Right kidney (tissue), 1 donor: Measurements from ENCODE around the gene INTS7.

Experiments
- DNase-seq: peaks from one replicate; pipeline ENCODE4 v3.0.0-alpha.2; 2016

INTS7 gene

DNA sequence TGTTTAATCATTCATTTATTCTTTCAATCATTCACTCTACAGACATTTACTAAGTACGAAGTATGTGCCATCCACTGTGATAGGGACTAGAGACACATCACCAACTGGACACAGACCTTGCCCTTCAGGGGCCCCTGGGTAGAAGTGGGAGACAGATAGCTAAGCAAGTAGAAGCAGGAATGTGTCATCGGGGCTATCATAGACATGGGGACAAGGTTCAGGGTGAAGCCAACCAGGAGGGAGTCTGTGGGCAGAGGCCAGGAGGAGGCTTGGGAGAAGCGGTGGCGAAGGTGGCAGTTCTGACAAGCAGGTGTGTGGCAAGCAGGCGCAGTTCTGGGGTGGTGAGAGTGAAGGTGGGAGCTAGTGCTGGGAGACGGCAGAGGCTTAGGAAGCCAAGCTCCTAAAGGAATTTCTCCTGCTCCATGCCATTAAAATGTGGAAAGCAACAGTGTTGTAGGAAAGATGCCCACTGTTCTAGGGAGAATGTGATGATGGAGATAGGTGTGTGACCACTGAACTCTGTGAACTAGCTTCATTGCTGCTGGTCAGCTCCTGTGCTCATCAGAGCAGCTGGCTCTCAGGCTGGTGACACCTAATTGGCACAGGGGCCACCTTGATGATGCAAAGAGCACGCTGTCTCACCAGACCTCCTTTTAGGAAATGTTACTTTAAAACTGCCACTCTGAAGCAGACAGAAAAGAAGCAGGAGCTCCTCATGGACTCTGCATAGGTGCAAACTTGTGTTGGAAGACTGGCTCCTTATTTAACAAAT lies 125.1 kb downstream of the INTS7 start:
- no peak for DNase-seq

DNA sequence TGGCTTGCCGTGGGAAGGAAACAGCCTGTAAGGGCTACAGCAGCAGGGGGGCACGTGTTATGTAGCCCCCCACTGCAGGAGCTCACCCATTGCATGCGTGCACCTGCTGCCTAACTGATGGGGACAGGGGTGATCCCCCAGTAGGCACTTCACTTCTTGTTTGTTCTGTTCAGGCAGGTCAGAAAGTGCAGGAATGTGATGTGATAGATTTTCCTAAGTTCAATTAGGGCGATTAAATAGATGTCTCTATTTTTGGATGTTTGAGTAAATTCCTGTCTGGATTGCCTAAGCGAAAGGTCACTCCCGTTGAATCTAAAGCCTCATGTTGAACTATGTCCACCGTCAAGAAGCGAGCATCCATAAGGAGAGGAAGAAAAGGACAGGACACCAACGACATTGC lies 126.0 kb downstream of the INTS7 start:
- no peak for DNase-seq

DNA sequence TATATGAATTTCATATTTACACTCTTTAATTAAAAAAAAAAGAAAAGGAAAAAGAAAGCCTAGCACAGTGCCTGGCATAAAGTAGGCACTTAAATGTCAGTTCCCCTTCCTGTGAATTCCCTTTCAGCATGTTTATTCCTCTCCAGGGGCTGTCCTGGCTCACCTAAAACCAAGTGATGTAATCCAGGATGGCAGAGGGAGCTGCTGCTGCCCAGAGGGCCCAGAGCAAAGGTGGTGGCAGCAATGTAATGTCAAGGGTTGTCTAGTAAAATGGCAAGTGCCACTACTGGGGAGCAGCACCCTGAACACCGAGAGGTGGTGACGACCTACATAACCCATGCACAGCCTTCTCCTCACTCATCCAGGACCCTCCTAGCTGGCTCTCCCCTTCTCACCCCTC lies 126.4 kb downstream of the INTS7 start:
- DNase-seq: no peak

DNA sequence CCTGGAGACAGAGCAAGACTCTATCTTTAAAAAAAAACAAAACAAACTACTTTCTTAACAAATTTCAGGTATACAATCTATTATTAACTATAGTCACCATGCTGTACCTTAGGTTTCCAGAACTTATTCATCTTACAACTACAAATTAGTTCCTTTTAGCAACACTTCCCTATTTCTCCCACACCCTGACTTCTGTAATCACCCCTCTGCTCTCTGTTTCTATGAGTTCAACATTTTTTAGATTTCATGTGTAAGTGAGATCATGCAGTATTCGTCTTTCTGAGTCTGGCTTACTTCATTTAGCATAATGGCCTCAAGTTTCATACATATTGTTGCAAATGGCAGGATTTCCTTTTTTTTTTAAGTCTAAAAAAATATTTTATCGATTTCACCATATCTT lies 126.9 kb downstream of the INTS7 start:
- DNase-seq: no peak

DNA sequence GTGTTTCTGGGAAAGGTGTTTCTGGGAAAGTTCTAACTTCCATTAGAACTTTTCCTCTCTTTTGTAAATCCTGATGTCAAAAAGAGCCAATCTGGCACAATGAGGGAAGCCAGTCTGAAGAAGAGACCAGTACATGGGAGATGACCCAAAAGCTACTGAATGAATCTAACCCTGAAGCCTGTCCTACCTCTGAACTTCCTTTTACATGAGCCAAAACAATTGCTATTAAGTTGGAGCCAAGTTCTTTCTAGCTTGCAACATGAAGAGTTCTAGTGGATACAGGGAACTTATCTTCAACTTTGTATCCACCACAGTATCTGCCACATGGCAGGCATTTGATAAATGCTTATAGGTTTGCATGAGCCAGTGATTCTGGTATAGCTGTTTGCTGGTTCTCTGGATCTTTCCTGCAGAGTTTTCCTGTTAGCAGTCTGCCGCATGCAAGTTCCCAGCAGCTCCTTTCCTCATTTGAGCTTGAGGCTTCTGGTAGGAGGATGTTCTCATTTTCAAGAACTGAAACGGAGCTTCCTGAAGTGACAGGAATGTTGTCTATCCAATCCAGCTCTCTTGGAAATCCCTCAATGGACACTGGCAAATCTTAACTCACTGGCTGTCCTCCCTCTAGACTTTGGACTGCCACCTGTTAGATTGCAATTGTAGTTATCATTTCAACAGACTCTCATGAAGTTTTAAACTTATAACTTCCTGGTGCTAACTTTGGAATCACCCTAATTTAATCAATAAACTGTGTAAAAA lies 131.7 kb downstream of the INTS7 start:
- no peak for DNase-seq

DNA sequence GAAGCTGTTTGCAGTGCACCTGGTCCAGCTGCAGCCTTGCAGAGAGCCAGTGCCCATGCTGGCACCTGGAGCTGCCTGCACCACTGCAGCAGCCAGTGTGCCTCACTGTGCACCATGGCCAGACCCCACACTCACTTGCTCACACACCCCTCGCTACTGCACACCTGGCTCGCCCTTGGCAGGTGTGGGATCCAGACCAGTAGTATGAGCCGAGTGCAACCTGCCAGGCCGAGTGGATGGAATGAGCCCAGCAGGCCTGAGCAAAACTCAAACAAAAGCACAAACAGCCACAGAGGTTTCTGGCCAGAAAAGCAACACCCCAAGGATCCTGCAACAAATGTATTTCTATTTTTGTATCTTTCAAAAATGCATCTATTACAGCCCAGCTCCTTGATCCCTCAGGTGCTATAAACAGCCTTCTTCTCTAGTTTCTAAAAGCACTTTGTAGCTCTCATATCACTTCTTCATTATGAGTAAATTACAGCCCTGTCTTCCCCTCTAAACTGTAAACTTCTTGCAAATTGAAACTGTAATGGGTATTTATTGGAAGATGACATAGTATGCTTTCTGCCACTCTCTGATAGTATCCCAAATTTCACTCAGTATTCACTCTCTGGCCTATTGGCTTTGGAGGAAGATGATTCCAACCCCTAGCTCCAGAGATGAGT lies 132.6 kb downstream of the INTS7 start:
- no peak for DNase-seq

DNA sequence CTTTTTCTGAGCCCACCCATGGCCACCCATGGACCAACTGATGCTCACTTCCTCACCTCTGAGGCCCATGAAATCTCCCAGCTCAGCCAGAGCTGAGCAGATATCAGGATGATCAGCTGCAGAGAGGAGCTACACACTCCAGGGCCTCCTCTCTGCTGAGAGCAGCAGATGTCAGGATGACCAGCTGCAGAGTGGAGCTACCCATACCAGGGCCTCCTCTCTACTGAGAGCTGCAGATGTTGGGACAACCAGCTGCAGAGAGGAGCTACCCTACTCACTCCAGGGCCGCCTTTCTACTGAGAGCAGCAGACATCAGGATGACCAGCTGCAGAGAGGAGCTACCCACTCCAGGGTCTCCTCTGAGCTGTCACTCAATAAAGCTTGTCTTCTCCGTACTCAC lies 133.4 kb downstream of the INTS7 start:
- DNase-seq: no peak

DNA sequence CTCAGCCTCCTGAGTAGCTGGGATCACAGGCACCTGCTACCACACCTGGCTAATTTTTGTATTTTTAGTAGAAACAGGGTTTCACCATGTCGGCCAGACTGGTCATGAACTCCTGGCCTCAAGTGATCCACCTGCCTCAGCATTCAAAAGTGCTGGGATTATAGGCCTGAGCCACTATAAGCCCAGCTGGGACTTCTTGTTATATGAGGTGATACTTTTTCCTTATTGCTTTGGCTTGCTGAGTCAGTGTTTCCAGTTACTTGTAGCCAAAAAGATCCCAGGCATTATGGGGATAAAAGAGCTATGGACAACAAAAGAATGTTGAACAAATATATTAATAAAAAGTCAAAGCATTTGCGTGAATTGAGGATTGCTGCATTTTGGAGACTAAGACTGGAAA lies 134.9 kb downstream of the INTS7 start:
- DNase-seq: no peak

DNA sequence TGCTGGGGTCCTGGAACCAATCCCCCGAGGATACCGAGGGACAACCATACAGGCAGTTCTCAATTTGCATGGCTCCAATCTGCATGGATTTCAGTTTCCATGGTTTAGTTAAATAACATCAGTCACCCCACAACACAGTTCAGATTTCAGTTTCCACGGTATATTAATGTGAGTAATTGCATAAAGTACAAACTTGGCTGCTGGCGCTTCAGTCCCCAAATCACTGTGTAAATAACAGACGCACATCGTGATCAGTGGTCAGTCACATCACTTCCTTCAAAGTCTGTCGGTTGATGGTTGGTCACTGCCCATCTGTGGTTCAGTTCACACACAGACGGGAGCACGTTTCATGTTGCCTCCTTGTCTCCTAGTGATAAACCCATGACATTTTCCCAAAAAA lies 138.4 kb downstream of the INTS7 start:
- no peak for DNase-seq

DNA sequence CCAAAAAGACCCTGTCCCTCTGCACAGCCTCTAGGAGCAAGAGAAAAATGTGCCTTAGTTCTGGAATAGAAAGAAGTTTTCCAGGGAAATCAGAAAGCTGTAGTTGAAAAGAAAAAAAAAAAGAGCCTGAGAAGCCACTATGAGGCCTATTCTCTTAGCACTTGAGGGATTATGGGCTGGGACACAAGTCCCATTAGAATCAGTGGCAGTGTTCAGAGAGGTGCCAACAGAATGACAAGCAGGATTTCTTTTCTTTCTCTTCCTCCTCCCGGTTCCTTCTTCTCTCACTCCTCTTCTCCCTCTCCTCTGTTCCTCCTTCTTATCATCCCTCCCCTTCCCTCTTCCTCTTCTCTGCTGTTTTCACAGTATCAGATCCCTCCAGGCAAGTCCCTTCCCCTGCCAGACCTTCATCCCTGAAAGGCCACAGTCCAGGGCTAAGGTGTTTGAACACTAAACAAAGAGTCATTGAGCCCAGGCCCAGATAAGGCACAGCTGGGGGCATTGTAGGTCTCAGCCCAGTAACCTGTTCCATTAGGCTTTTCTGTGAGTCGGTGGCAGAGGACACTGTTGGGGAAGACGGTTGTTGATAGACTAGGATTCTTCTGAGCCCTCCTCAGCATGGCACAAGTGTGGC lies 140.1 kb downstream of the INTS7 start:
- no peak for DNase-seq

DNA sequence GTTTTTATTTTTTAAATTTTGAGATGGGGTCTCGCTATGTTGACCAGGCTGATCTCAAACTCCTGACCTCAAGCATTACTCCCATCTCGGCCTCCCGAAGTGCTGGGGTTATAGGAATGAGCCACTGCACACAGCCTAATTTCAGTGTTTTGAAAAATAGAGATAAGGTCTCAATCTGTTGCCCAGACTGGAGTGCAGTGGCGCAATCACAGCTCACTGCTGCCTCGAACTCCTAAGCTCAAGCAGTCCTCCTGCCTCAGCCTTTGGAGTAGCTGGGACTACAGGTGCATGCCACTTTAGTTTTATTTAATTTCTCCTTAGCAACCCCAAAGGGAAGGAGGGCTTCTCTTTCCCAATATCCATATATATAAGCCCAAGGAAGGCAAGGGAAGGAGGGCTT lies 141.0 kb downstream of the INTS7 start:
- no peak for DNase-seq

DNA sequence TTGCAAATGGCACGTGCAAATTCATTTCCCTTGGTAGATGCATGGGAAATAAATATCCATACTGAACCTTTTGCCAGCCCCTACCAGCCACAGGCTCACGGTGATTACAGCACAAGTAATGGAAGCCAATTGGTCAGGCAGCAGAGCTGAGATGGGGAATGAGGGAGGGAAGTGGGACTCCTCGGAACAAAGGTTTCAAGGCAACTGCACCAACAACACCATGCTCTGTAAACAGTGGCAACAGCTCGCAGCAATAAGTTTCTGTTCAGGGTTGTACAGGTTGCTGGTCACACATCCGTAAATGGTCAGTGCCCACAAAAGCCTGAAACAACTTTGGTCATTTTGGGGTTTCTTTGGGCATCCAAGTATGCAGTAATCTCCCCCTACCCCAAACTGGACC lies 142.1 kb downstream of the INTS7 start:
- DNase-seq: no peak

DNA sequence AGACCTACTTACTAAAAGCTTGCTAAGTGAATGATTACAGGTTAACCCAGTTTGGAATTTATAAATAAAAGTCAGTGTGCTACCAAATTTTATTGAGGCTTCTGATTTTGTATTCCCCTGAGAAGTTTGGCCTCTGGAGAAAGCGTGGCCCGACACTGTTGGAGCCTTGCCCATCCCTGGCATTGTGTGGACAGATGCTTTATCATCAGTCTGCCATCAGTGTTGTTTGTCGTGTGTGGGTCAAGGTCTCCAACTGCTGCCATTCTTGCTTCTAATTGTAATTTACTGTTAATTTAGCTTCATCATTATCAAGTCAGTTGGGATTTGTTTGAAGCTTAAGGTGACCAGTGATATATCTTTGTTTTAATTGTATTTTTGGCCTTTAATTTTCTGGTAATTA lies 142.8 kb downstream of the INTS7 start:
- no peak for DNase-seq

DNA sequence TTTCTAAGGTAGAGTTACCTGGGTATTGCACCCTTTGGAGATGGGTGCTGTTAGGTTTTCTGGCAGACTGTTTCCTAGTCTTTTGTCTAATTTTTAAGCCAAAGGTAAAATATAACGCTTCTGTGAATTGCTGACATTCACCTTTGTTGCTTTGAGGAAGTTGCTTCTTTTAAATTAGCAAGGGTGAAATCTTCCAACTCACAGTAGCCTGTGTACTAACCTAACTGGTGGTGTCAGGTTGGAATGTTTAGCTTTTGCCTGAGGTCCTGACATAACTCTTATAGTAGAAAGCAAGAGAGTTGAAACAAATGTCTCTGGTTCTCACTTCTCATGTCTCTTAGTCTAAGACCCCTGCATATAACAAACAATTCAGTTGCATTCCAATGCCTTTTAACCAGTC lies 143.6 kb downstream of the INTS7 start:
- no peak for DNase-seq
